ENCODE results near the gene KLF7.

Gene KLF7

DNA sequence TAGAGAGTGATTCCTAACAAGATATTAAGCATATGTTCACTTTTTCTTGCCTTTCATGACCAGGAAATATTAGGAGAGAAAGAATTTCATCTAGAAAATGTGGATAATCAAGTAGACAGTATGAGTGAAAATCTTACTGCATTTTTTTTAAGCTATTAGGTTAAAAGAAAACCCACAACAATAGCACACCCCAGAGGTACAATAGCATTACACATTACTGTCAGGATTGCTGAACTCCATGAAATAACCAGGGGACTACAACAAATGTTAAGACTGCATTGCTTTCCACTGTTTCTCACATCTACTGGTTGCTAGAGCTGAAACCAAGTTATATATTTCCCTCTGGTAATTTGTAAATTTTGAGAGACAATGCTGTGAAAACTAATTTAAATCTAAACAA, 33.7 kb downstream of the KLF7 start:
- DNase-seq (ENCODE audit: low read depth), result no peak
- no peak overlapping the region for H3K4me3 ChIP-seq (ENCODE audit: control insufficient read depth, low read depth, low read length)
- TF ChIP-seq, protein P1, sequence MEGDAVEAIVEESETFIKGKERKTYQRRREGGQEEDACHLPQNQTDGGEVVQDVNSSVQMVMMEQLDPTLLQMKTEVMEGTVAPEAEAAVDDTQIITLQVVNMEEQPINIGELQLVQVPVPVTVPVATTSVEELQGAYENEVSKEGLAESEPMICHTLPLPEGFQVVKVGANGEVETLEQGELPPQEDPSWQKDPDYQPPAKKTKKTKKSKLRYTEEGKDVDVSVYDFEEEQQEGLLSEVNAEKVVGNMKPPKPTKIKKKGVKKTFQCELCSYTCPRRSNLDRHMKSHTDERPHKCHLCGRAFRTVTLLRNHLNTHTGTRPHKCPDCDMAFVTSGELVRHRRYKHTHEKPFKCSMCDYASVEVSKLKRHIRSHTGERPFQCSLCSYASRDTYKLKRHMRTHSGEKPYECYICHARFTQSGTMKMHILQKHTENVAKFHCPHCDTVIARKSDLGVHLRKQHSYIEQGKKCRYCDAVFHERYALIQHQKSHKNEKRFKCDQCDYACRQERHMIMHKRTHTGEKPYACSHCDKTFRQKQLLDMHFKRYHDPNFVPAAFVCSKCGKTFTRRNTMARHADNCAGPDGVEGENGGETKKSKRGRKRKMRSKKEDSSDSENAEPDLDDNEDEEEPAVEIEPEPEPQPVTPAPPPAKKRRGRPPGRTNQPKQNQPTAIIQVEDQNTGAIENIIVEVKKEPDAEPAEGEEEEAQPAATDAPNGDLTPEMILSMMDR (IDR thresholded peaks at IDR 0.05; ENCODE audit: control insufficient read depth, insufficient read depth, low read depth, low read length, missing control alignments), result no peak

DNA sequence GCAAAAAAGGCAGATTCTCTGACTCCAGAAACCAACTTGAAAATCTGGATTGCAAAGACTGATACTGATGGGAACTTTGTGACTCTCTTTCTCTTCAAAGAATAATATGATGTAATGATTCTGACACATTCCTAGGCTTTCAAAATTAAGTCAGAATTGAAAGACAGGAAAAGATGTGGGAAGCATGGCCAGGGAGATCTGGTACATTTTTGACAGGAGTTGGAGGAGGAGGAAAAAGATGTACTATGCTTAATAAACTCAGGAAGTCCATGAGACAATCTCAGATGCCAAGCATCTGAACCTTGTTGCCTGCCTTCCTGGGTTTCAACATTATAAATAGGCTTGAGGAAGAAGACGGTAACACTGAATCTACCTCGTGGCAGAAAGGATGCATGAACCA, 34.2 kb downstream of the KLF7 start:
- TF ChIP-seq, protein P1 (IDR thresholded peaks at IDR 0.05; ENCODE audit: control insufficient read depth, insufficient read depth, low read depth, low read length, missing control alignments), result no peak
- DNase-seq (ENCODE audit: low read depth), result no peak
- no peak overlapping the region for H3K4me3 ChIP-seq (ENCODE audit: control insufficient read depth, low read depth, low read length)

- no peak for DNase-seq (ENCODE audit: low read depth)
- no peak overlapping the region for H3K4me3 ChIP-seq (ENCODE audit: control insufficient read depth, low read depth, low read length)
- TF ChIP-seq, protein P1 (IDR thresholded peaks at IDR 0.05; ENCODE audit: control insufficient read depth, insufficient read depth, low read depth, low read length, missing control alignments), result no peak
Observed at GRCh38 chr2:207130958-207131521, 34.7 kb downstream of the KLF7 start.

DNA sequence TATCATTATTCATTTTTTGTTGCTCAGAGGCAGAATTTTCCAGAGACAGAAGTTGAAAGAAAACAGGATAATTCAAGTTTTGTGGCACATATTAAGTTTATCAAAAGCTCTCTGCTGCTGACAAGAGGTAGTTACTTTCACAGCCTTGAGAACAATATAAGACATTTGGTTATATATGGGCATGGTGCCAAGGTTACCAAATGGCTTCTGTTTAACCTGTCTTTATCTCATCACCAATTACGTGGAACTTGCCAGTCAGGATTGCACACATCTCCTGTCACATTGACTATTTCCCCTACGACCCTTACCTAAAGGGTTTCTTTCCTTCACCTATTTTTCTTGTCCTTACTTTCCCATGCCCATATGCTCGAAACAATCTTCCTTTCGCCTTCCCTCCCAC, 35.9 kb downstream of the KLF7 start:
- DNase-seq (ENCODE audit: low read depth), result no peak
- no peak overlapping the region for H3K4me3 ChIP-seq (ENCODE audit: control insufficient read depth, low read depth, low read length)

DNA sequence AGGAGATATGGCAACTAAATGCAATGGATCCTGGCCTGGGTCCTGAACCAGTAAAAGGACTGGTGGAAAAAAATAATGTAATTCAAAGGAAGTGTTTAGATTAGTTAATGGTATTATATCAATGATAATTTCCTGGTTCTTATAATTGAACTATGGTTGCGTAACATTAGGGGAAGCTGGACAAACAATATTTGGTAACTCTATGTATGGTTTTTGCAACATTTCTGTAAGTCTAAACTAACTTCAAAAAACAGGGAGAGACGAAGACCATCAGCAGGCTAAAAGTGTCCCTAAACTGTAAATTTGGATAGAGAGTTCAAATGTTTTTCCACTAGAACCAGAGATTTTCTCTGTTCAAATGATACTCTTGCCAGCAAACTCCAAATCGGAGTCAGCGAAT, 36.9 kb downstream of the KLF7 start:
- TF ChIP-seq, protein P1 (IDR thresholded peaks at IDR 0.05; ENCODE audit: control insufficient read depth, insufficient read depth, low read depth, low read length, missing control alignments), result no peak
- H3K4me3 ChIP-seq (ENCODE audit: control insufficient read depth, low read depth, low read length), result no peak overlapping the region
- DNase-seq (ENCODE audit: low read depth), result no peak

More for the DNA sequence above, 35.9 kb downstream of the KLF7 start:
- TF ChIP-seq, protein P1 (IDR thresholded peaks at IDR 0.05; ENCODE audit: control insufficient read depth, insufficient read depth, low read depth, low read length, missing control alignments), result no peak

DNA sequence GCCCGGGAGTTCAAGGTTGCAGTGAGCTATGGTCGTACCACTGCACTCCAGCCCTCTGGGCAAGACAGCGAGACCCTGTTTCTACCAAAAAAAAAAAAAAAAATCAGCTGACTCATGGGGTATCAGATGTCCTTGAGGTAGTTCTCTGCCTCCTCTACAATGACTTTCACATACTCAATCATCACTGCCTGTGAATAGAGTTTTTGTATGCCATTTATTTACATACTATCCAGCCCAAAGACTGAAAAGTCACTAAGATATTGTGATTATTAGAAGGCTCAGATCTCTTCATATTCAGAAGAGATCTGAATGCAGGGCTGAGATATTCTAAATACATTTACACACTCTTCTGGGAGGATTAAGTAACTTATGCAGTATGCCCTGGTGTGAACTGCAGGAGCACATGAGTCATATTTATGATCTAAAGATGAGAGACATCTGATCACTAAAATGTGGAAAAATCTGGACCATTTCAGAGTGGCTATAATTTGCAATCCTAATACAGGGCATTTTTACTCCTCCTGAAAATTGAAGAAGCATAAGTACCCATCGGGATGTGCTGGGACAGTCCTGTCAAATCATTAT, 38.9 kb downstream of the KLF7 start:
- no peak overlapping the region for H3K4me3 ChIP-seq (ENCODE audit: control insufficient read depth, low read depth, low read length)
- no peak for DNase-seq (ENCODE audit: low read depth)
- TF ChIP-seq, protein P1 (IDR thresholded peaks at IDR 0.05; ENCODE audit: control insufficient read depth, insufficient read depth, low read depth, low read length, missing control alignments), result no peak
